Measurements from ENCODE around the gene PSMD5.

DNA sequence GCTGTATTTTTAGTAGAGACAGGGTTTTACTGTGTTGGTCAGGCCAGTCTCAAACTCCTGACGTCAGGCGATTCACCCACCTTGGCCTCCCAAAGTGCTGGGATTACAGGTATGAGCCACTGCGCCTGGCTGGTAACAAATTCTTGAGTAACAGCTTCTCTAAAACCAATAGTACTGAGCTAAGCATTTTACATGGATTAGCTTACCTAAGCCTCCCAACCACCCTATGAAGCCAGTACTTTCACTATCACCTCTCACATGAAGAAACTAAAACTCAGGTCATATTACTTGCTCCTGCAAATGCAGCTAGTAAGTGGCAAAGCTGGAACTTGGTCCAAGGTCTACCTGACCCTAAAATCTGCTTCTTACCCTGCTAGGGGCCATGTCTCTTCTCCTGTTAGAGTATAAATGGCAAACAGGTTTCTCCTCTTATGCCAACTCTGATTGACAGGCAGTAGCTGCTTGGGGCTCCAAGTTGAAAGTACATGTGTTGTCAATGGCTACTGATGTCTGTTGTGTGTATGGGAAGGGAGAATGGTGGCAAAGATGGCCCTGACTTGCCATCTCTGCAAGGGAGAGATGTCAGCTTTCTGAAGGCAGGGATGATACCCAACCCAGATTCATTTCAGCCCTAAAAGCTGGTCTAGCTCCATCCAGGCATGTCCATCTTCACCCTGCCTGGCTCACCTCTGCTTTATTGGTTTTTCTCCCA is 30.2 kb upstream of the PSMD5 start:
- TF ChIP-seq, protein P1, sequence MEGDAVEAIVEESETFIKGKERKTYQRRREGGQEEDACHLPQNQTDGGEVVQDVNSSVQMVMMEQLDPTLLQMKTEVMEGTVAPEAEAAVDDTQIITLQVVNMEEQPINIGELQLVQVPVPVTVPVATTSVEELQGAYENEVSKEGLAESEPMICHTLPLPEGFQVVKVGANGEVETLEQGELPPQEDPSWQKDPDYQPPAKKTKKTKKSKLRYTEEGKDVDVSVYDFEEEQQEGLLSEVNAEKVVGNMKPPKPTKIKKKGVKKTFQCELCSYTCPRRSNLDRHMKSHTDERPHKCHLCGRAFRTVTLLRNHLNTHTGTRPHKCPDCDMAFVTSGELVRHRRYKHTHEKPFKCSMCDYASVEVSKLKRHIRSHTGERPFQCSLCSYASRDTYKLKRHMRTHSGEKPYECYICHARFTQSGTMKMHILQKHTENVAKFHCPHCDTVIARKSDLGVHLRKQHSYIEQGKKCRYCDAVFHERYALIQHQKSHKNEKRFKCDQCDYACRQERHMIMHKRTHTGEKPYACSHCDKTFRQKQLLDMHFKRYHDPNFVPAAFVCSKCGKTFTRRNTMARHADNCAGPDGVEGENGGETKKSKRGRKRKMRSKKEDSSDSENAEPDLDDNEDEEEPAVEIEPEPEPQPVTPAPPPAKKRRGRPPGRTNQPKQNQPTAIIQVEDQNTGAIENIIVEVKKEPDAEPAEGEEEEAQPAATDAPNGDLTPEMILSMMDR (conservative IDR thresholded peaks at IDR 0.05 in 1 of 2, IDR thresholded peaks at IDR 0.05 in 1 of 2; ENCODE audit: low read depth in 1 of 2, low read length in 2 of 2) = no peak
- TF ChIP-seq EZH2 (IDR thresholded peaks at IDR 0.05; ENCODE audit: low read length, missing control alignments) = no peak

Data from fibroblast of lung (primary cell).